HCT116 (cell line): ENCODE results near the gene LAP3. TPM values are rescaled to one million over a fixed set of nuclear protein-coding genes. Genes with fewer than 3 reads are reported as not detected.

Source experiments
- ATAC-seq: fragments of 200-7000 bp; cut with Tn5 transposase; 2 replicates; pipeline ENCODE4 v1.9.1; 2020; ENCODE audit warnings: mild to moderate bottlenecking, moderate library complexity
- BruUV-seq: library from RNA; stranded (reverse); fragments of 400-500 nt; replicated peaks from 2 replicates; lab custom pipeline; 2021; lab: Mats Ljungman, UMichigan
- CTCF ChIA-PET: fragments of 300-600 bp; sonication (Branson Sonifier 250); formaldehyde crosslinking; loops from one replicate; lab custom pipeline; 2021; ENCODE audit warnings: antibody characterized with exemption; lab: Charles Lee
- POLR2A ChIA-PET: fragments of 300-600, 350-600 bp; sonication (Branson Sonifier 250); formaldehyde crosslinking; loops from one replicate; lab custom pipeline; 2021; ENCODE audit warnings: antibody characterized with exemption; lab: Charles Lee
- RAD21 ChIA-PET, 2 experiments: fragments of 300-600 bp; sonication (Branson Sonifier 250); formaldehyde crosslinking; loops; one replicate each; lab custom pipeline; 2023; ENCODE audit warnings: low total read pairs in 2 of 2; ENCODE audit not compliant: uncharacterized antibody in 2 of 2, unreplicated experiment in 2 of 2, low non-redundant PET in 1 of 2; lab: Charles Lee
- DNase-seq: peaks from one replicate; pipeline ENCODE4 v3.0.0-alpha.2; 2010; ENCODE audit warnings: low read depth, low spot score
- H2AFZ ChIP-seq: fragments of 200-600 bp; shearing (Covaris generic), sonication (generic); 2 replicates; pipeline ENCODE4 v1.6.1; 2017; ENCODE audit warnings: low read depth, mixed run types, mixed read lengths, antibody characterized with exemption, low read length; ENCODE audit not compliant: poor library complexity, severe bottlenecking
- H3K27ac ChIP-seq: 2 replicates; pipeline ENCODE4 v1.5.1; 2012; ENCODE audit warnings: low read depth, low read length
- H3K27me3 ChIP-seq: fragments of 200-600 bp; sonication (generic); 2 replicates; pipeline ENCODE4 v1.6.1; 2016; ENCODE audit warnings: mixed run types, low read length, mixed read lengths; ENCODE audit not compliant: insufficient read depth
- H3K36me3 ChIP-seq, 2 experiments: fragments of 200-500 bp in 1 of 2; fragments of 200-600 bp in 1 of 2; sonication (Bioruptor generic) in 1 of 2; sonication (generic) in 1 of 2; 2 replicates each; pipeline versions ENCODE4 v1.5.1 to v1.6.1; 2014 to 2016; ENCODE audit warnings: low read length in 2 of 2, inconsistent platforms in 1 of 2, mixed read lengths in 1 of 2, mixed run types in 1 of 2; ENCODE audit not compliant: insufficient read depth in 2 of 2, control insufficient read depth in 1 of 2
- H3K4me1 ChIP-seq, 2 experiments: fragments of 200-600 bp in 1 of 2; sonication (generic) in 1 of 2; 2 replicates each; pipeline versions ENCODE4 v1.5.1 to v1.6.1; 2012 to 2017; ENCODE audit warnings: low read length in 2 of 2, inconsistent platforms in 1 of 2, mild to moderate bottlenecking in 1 of 2, mixed read lengths in 1 of 2, mixed run types in 1 of 2, moderate library complexity in 1 of 2; ENCODE audit not compliant: insufficient read depth in 2 of 2, control insufficient read depth in 1 of 2
- H3K4me2 ChIP-seq: fragments of 200-600 bp; sonication (generic); 2 replicates; pipeline ENCODE4 v1.6.1; 2017; ENCODE audit warnings: mixed run types, low read length, mixed read lengths
- H3K4me3 ChIP-seq, 2 experiments: fragments of 200-600 bp in 1 of 2; sonication (generic) in 1 of 2; replicated peaks in 1 of 2; 2 replicates each; pipeline ENCODE4 v1.5.1; 2011 to 2016; ENCODE audit warnings: low read length in 2 of 2, control low read depth in 1 of 2, low read depth in 1 of 2, mild to moderate bottlenecking in 1 of 2, mixed read lengths in 1 of 2, mixed run types in 1 of 2
- H3K79me2 ChIP-seq: fragments of 200-600 bp; sonication (generic); 2 replicates; pipeline ENCODE4 v1.6.1; 2017; ENCODE audit warnings: mild to moderate bottlenecking, mixed run types, low read length, moderate library complexity, mixed read lengths; ENCODE audit not compliant: insufficient read depth
- H3K9ac ChIP-seq: fragments of 200-600 bp; sonication (generic); 2 replicates; pipeline ENCODE4 v1.6.1; 2016; ENCODE audit warnings: low read length, mixed read lengths
- H3K9me2 ChIP-seq: fragments of 200-600 bp; sonication (generic), shearing (Covaris generic); 2 replicates; pipeline ENCODE4 v1.6.1; 2017; ENCODE audit warnings: mixed run types, mild to moderate bottlenecking, moderate library complexity; ENCODE audit not compliant: insufficient read depth
- H3K9me3 ChIP-seq, 2 experiments: fragments of 200-500 bp in 1 of 2; fragments of 200-600 bp in 1 of 2; sonication (Bioruptor generic) in 1 of 2; sonication (generic) in 1 of 2; 2 replicates each; pipeline ENCODE4 v1.6.1; 2014 to 2017; ENCODE audit warnings: low read length in 2 of 2, mixed read lengths in 2 of 2, inconsistent platforms in 1 of 2, low read depth in 1 of 2, mild to moderate bottlenecking in 1 of 2, mixed run types in 1 of 2, moderate library complexity in 1 of 2; ENCODE audit not compliant: control insufficient read depth in 1 of 2, insufficient read depth in 1 of 2
- H4K20me1 ChIP-seq: fragments of 200-600 bp; sonication (generic), shearing (Covaris generic); 2 replicates; pipeline ENCODE4 v1.6.1; 2017; ENCODE audit warnings: mixed run types, mild to moderate bottlenecking, moderate library complexity; ENCODE audit not compliant: insufficient read depth
- CEBPB ChIP-seq: IDR thresholded peaks from 2 replicates; pipeline ENCODE4 v1.6.1; 2012; ENCODE audit warnings: low read depth
- ELF1 ChIP-seq: IDR thresholded peaks from 2 replicates; pipeline ENCODE4 v1.6.1; 2012; ENCODE audit warnings: low read depth, borderline replicate concordance
- EZH2 ChIP-seq: fragments of 200-600 bp; sonication (generic); IDR thresholded peaks from 2 replicates; pipeline ENCODE4 v1.6.1; 2017; ENCODE audit warnings: antibody characterized with exemption, mixed run types
- FOSL1 ChIP-seq: IDR thresholded peaks from 2 replicates; pipeline ENCODE4 v1.6.1; 2012; ENCODE audit warnings: low read depth
- POLR2A ChIP-seq: IDR thresholded peaks from 2 replicates; pipeline ENCODE4 v1.7.0; 2011; ENCODE audit warnings: borderline replicate concordance; ENCODE audit not compliant: insufficient read depth, insufficient read length; ENCODE audit errors: extremely low read depth
- SIN3A ChIP-seq: IDR thresholded peaks from 2 replicates; pipeline ENCODE4 v1.6.1; 2012; ENCODE audit warnings: low read depth
- SP1 ChIP-seq: IDR thresholded peaks from 2 replicates; pipeline ENCODE4 v1.6.1; 2012; ENCODE audit warnings: low read depth
- YY1 ChIP-seq: IDR thresholded peaks from 2 replicates; pipeline ENCODE4 v1.6.1; 2011; ENCODE audit warnings: low read length, low read depth, moderate library complexity, mild to moderate bottlenecking; ENCODE audit not compliant: insufficient replicate concordance; ENCODE audit errors: extremely low read depth
- ZFX ChIP-seq: fragments of 450-650 bp; IDR thresholded peaks from 2 replicates; pipeline ENCODE4 v1.6.1; 2017
- ZNF274 ChIP-seq: fragments of 200-500 bp; sonication (Bioruptor generic); IDR thresholded peaks from 2 replicates; pipeline ENCODE4 v1.6.1; 2014; ENCODE audit warnings: mild to moderate bottlenecking, low read depth, low read length, inconsistent platforms
- intact Hi-C: fragments of 100-400 bp; cut with micrococcal nuclease; formaldehyde crosslinking; loops from 2 replicates; pipeline ENCODE4 v1.10.0; 2022
- total RNA-seq: library from RNA; stranded (reverse); gene quantifications from one replicate; pipeline ENCODE4 v1.2.1, GENCODE V29; 2021; ENCODE audit not compliant: unreplicated experiment
- TF ChIP-seq, protein P1 (sequence below), 3 experiments: fragments of 200-600 bp in 1 of 3; sonication (generic) in 1 of 3; IDR thresholded peaks in 2 of 3; conservative IDR thresholded peaks in 1 of 3; 2 replicates each; pipeline ENCODE4 v1.5.1; 2012 to 2017; ENCODE audit warnings: low read depth in 2 of 3, low read length in 2 of 3, antibody characterized with exemption in 1 of 3, borderline replicate concordance in 1 of 3, control low read depth in 1 of 3, mild to moderate bottlenecking in 1 of 3, mixed read lengths in 1 of 3, mixed run types in 1 of 3, moderate library complexity in 1 of 3; ENCODE audit not compliant: insufficient read depth in 1 of 3
- TF ChIP-seq, protein P2 (sequence below): IDR thresholded peaks from 2 replicates; pipeline ENCODE4 v1.6.1; 2012
- TF ChIP-seq, protein P3 (sequence below): IDR thresholded peaks from 2 replicates; pipeline ENCODE4 v1.6.1; 2011; ENCODE audit warnings: mild to moderate bottlenecking, low read length, moderate library complexity; ENCODE audit not compliant: insufficient replicate concordance; ENCODE audit errors: extremely low read depth

LAP3 gene
- total RNA-seq, 1 experiment from 2014 or later: 59.9 TPM

DNA sequence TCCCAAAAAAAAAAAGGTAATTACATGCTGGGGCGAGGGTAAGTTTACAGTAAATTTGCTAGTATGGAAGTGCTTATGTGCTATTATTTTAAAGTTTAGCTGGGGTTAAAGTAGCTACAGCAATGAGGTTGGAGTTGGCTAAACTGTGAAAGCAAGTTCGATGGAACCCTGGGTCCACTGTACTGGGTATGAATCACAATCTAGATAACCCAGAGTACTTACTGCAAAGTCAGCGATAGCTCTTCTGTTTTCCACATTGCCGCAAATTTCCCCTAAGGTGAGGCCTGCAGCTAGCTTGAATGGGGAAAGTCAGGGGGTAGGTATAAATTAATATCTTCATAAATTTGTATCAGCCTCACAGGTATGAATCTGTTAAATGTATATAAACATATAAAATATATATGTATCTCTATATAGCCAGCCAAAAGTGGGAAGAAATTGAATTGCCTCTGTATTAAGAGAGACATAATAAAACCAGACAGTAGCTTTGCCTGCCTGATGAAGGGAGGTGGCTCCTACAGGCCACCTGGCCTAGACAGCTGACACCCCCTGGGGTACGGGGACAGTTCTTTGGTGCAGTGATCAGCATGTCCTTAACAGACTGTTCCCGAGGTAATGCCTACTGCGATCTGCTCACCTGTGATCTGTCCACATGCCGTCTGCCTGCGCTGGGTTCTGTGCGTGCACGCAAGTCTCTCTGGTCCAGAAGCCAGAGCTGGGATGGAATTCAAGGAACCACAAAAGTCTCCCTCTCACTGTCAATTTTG, 31.4 kb upstream of the LAP3 start:
- CTCF ChIA-PET: no interaction called here
- BruUV-seq: no TSS peak

More for the DNA sequence above, 31.4 kb upstream of the LAP3 start:
- H4K20me1 ChIP-seq: no peaks in the 10 kb centered on the region
- H3K9me2 ChIP-seq: no peaks in the 10 kb centered on the region
- H3K4me3 ChIP-seq: no peak overlapping the region
- H3K79me2 ChIP-seq: no peaks in the 10 kb centered on the region
- H3K27ac ChIP-seq: no peak overlapping the region
- no peaks in the 10 kb centered on the region for H3K27me3 ChIP-seq
- no peaks in the 10 kb centered on the region for H3K9me3 ChIP-seq
- POLR2A ChIA-PET: no interaction called here
- no peak overlapping the region for H3K4me2 ChIP-seq
- intact Hi-C loops: no loop called here
- ATAC-seq (no peak), DNase-seq (no peak)
- no peak overlapping the region for H3K9ac ChIP-seq
- TF ChIP-seq EZH2 (no peak), YY1 (no peak), POLR2A (no peak), ELF1 (no peak), FOSL1 (no peak), SP1 (no peak), SIN3A (no peak), ZNF274 (no peak), CEBPB (no peak), ZFX (no peak)
- TF ChIP-seq, protein P1, sequence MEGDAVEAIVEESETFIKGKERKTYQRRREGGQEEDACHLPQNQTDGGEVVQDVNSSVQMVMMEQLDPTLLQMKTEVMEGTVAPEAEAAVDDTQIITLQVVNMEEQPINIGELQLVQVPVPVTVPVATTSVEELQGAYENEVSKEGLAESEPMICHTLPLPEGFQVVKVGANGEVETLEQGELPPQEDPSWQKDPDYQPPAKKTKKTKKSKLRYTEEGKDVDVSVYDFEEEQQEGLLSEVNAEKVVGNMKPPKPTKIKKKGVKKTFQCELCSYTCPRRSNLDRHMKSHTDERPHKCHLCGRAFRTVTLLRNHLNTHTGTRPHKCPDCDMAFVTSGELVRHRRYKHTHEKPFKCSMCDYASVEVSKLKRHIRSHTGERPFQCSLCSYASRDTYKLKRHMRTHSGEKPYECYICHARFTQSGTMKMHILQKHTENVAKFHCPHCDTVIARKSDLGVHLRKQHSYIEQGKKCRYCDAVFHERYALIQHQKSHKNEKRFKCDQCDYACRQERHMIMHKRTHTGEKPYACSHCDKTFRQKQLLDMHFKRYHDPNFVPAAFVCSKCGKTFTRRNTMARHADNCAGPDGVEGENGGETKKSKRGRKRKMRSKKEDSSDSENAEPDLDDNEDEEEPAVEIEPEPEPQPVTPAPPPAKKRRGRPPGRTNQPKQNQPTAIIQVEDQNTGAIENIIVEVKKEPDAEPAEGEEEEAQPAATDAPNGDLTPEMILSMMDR (IDR thresholded peaks at IDR 0.05 in 2 of 3, conservative IDR thresholded peaks at IDR 0.05 in 1 of 3; ENCODE audit: borderline replicate concordance in 1 of 3, insufficient read depth in 1 of 3, low read depth in 2 of 3, low read length in 2 of 3): no peak
- TF ChIP-seq, protein P2, sequence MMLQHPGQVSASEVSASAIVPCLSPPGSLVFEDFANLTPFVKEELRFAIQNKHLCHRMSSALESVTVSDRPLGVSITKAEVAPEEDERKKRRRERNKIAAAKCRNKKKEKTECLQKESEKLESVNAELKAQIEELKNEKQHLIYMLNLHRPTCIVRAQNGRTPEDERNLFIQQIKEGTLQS: no peak
- TF ChIP-seq, protein P3, sequence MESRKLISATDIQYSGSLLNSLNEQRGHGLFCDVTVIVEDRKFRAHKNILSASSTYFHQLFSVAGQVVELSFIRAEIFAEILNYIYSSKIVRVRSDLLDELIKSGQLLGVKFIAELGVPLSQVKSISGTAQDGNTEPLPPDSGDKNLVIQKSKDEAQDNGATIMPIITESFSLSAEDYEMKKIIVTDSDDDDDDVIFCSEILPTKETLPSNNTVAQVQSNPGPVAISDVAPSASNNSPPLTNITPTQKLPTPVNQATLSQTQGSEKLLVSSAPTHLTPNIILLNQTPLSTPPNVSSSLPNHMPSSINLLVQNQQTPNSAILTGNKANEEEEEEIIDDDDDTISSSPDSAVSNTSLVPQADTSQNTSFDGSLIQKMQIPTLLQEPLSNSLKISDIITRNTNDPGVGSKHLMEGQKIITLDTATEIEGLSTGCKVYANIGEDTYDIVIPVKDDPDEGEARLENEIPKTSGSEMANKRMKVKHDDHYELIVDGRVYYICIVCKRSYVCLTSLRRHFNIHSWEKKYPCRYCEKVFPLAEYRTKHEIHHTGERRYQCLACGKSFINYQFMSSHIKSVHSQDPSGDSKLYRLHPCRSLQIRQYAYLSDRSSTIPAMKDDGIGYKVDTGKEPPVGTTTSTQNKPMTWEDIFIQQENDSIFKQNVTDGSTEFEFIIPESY: no peak
- RAD21 ChIA-PET: no interaction called here
- peaks cover 0 to 3% of the 10 kb centered on the region in 2 experiments; a peak in 1 of 4 replicates for H3K4me1 ChIP-seq
- H2AFZ ChIP-seq: no peak overlapping the region
- H3K36me3 ChIP-seq: no peaks in the 10 kb centered on the region
